GM18520 (cell line): ENCODE results near the gene ZSWIM1.
A peak's percentile ranks its signal among the peaks of the same experiment; 100 is the strongest.
"Not testable (repeated sequence)": the region's sequence is repeated elsewhere in the genome, so short reads cannot be mapped to it uniquely, and the experiment has no call there.

Source experiments
- ATAC-seq: cut with Tn5 transposase; IDR thresholded peaks from one replicate; pipeline ENCODE4 v1.9.1; 2021; ENCODE audit not compliant: unreplicated experiment

ZSWIM1 gene

DNA sequence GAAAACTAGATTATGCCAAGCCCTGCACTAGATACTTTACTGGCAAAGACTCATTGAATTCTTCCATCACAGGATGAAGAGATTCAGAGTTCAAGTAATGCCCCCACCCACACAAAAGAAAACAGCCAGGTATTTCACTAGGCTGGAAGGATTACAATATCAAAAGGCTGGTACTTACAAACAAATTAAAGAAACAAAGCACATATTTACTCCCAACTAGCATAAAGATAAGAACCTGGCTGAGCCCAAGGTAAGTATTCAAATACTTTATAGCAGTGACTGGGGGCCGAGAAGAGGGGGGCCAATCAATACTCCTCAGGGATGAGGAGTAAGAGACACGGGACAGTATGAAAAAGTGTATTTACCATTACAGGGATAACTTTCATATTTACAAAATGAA is 27.5 kb upstream of the ZSWIM1 start:
- ATAC-seq = no peak

DNA sequence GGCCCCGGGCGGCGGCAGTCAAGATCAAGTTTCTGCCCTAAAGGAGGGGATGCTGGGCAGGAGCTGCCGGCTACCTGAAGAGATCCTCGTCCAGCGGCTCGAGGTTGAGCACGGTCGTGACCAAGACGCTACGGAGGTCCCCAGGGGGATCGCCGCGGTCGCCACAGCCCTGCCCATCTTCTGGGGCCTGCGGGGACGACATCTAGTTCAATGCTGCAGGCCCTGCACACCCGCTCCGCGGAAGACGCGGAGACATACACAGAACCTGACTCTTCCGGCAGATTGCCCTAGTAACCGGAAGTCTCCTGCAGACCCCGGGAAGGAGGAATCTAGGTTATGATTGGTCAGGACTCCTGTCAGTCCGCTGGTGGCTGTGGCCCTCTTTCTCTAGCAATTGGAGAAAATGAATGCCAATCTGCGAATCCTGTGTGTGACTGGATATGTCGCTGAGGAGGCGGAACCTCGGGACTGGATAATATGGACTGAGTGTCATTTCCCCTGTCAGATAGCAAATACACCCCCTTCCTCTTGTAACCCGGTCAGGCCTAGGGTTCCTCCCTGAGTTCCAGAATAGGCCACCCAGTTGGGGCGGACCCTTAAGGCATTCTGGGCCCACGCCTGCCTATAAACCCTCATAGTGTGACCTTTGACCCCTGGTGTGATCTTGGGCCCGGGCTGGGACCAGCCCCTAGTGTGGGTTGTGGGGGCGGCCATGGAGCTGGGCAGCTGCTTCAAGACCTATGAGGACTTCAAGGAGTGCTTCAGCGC is 23.7 kb upstream of the ZSWIM1 start, which contains the start of the genes ACOT8 and ZSWIM3:
Gene ACOT8 (minus strand): TSS at position 279 of the 768 bp plus-strand sequence. CDS start 77 bp downstream, at position 202.
Gene ZSWIM3 (plus strand): TSS at position 501 of the 768 bp plus-strand sequence. CDS start 212 bp downstream, at position 713.
- peak; percentile 97 for ATAC-seq

DNA sequence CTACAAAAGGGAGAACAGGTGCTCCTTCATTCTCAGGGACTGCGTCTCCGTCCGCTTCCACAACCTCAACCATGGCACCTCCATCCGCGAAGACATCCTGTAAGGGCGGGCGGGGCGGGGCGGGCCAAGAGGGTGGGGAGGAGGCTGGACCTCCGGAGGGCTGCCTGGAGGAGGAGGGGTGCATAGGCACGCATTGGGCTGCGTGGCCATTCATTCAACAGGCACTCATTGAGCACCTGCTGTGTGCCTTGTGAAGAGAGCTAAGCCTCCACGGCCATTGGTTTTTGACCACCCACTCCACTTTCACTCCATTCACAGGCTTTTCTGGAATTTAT is 23.2 kb upstream of the ZSWIM1 start:
- no peak for ATAC-seq

DNA sequence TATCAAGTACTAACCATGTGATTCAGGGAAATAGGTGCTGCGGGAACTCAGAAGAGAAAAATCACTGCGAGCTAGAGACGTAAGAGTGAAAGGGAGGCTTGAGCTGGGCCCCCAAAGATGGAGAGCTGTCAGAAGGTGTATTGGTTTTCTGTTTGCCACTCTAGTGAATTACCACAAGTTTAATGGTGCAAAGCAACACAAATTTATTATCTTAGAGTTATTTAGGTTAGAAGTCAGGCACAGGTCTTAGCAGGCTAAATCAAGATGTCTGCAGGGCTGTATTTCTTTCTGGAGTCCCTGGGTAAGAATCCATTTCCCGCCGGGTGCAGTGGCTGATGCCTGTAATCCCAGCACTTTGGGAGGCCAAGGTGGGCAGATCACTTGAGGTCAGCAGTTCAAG is 21.1 kb upstream of the ZSWIM1 start:
- ATAC-seq = no peak

DNA sequence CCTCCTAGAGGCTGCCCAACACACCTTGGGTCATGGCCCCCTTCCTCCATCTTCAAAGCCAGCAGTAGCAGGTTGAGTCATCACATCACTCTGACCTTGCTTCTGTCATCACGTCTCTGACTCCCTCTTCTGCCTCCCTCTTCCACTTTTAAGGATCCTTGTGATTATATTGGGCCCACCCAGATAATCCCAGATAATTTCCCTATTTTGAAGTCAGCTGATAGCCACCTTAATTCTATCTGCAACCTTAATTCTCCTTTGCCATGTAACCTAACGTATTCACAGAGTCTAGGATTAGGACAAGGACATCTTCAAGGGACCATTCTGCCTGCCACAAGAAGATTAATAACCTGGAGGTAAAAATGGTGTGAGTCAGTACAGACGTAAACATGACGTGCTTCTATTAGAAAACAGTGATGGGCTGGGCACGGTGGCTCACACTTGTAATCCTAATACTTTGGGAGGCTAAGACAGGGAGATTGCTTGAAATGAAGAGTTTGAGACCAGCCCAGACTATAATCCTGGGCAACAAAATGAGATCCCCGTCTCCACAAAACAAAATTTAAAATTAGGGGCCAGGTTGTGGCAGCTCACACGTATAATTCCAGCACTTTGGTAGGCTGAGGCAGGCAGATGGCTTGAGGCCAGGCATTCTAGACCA is 20.3 kb upstream of the ZSWIM1 start:
- ATAC-seq = no peak

DNA sequence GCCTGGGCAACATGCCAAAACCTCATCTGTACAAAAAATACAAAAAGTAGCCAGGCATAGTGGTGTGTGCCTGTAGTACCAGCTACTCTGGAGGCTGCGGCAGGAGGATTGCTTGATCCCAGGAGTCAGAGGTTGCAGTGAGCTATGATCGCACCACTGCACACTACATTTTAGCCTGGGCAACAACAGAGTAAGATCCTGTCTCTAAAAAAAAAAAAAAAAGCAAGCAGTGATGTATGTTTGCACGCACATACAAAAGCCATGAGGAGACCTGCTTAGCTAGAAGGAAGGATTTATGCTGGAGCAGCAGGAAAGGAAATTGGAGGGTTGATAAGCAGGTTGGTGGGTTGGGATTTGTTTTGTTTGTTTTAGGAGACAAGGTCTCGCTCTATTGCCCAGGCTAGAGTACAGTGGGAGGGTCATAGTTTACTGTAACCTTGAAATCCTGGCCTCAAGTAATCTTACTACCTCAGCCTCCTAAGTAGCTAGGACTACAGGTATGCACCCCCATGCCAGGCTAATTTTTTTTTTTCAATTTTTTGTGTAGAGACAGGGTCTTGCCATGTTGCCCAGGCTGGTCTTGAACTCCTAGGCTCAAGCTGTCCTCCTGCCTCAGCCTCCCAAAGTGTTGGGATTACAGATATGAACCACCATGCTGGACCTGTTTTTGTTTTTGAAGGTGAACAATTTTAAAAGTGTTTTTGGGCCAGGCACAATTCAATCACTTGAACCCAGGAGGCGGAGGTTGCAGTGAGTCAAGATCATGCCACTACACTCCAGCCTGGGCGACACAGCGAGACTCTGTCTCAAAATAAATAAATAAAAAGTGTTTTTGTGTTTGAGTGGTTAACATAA is 19.6 kb upstream of the ZSWIM1 start:
- ATAC-seq = no peak

DNA sequence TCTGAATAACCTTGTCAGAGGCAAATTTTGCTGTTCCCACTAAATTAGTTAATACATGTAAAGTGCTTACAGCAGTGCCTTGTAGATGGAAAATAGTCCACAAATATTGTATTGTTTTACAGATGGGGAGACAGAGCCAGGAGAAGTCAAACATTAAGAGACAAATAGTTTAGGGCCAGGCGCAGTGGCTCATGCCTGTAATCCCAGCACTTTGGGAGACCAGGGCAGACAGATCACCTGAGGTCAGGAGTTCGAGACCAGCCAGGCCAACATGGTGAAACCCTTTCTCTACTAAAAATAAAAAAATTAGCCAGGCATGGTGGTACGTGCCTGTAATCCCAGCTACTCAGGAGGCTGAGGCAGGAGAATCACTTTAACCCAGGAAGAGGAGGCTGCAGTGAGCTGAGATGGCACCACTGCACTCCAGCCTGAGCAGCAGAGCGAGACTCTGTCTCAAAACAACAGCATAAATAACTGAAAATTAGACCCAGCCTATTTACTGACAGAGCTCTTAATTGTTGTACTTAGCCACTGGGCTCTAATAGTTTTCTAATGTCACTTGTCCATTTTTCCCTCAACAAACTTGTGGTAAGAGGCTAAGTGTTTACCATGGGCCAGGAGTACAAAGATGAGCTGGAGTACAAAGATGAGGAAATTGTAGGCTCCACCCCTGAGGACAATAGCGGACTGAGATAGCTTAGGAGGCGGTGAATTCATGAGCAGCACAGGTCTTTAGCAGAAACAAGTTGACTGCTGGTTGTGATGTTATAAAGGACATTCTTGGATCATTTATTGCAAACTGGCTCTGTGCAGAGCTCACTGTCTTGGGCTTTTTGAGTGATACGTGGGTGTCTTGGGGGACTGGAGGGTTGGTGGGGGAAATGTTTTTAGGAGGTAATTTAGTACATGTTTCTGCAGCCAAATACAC is 17.2 kb upstream of the ZSWIM1 start:
- ATAC-seq = no peak

DNA sequence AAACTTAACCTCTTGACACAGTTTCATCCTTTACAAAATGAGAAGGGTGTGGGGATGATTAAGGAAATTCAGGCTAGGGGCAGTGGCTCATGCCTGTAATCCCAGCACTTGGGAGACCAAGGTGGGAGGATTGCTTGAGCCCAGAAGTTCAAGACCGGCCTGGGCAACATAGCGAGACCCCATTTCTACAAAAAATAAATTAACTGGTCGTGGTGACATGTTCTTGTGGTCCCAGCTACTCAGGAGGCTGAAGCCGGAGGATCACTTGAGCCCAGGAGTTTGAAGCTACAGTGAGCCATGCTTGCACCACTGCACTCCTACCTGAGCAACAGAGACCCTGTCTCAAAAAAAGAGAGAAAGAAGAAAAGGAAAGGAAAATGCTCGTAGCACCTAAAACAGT is 14.6 kb upstream of the ZSWIM1 start:
- no peak for ATAC-seq

DNA sequence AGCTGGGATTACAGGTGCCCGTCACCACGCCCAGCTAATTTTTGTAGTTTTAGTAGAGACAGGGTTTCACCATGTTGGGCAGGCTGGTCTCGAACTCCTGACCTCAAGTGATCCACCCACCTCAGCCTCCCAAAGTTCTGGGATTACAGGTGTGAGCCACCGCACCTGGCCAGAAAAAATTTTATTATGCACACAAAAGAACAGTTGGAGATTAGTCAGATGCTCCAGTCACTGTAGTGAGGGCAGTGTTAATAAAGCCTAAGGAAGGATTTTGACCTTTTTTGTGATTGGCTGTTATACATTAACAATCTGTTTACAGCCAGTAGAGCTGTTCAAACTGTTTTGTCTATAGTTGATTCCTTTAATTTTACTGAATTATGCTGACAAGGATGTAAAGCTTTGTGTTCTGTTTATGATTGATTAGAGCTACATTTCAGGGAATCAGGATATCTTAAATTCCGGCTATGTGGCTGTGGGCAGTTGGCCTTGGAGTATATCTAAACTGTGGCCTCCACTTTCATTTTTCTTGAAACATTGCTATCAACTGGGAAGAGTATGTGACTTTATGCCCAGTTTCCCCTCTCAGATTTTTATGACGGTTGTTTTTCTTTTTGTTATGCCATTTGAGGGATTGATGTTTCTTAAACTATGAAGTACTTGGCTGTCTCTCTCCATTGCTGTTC is 13.8 kb upstream of the ZSWIM1 start:
- no peak for ATAC-seq

DNA sequence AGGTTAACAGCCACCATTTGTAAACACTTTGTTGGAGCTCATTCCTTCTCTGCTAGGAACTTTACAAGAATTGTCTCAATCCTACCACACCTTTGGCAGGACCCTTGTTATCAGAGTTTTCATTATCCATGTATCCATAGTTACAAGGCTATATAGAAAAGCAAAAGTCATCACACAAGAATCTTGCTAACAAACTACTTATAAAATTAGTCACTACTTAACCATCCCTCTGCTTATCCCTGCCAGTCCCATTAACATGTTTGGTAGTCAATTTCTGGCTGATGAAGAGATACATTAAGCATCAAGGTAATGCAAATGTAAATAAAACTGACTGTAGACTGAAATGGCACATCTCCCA is 13.2 kb upstream of the ZSWIM1 start:
- no peak for ATAC-seq

DNA sequence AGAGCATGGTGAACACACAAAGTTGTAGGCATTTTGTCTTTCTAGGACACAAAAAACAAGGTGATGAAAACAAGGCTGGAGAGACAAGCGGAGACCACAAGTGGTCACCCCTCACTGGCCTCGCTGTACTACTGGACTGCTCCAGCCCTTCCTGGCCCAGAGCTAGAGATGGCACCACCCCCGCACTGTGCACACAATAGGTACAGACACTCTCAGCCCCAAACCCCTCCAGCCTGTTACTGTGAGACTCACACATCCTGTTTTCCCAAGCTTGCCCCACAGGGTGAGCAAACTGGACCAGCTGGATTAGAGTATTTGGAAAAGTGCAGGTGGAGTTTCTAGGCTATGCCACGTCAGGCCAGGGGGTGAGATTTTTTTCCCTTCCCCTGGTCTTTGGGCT is 8.4 kb upstream of the ZSWIM1 start:
- ATAC-seq = no peak

DNA sequence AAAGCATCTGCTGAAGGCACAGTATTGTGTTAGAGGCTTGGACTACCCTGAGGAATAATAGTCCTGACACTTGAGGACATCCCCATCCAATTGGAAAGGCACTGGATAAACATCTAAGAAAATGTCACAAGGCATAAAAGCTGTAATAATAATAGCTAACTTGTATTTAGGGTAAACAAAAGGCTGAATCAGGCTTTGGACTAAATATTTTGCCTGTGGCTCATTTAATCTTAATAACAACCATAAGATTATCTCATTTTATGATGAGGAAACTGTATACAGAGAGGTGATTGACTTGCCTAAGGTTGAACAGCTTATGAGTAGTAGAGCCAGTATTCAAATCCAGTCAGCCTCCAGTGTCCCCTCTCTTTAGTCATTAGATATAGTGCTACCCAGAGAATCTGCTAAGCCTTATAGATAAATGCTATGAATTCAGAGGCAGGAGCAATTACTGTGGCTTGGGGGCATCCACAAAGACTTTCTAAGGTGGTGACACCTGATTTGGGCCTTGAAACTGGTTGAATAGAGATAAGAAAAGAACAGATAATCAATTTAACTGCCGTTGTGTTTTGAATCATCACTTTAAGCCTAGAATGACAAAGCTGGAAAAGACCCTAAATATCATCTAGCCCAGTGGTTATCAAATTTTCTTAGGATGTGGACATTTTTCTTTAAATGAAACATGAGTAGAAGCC is 7.5 kb upstream of the ZSWIM1 start:
- no peak for ATAC-seq

DNA sequence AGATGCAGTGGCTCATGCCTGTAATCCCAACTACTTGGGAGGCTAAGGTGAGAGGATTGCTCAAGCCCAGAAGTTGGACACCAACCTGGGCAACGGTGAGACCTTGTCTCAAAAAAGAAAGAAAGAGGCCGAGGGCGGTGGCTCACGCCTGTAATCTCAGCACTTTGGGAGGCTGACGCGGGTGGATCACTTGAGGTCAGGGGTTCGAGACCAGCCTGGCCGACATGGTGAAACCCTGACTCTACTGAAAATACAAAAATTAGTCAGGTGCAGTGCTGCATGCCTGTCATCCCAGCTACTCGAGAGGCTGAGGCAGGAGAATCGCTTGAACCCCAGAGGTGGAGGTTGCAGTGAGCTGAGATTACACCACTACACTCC is 6.9 kb upstream of the ZSWIM1 start:
- not testable (repeated sequence) for ATAC-seq

DNA sequence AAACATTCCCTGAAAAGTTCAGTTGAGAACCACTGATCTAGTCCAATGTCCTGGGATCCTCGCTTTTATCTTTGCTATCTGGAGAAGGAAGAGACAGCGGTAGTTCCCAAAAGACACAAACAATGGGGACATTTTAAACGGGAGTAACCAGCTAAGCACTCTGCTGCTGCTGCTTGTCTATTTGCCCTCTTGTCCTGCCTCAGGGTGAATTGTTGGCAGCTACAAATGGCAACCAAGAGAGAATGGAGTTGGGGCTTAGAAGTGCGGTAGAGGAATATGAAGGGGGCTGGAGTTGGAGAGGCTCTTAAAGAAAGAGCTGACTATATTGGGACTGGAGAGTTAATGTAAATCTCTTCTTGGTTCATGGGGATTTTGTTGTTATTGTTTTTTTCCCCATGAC is 6.5 kb upstream of the ZSWIM1 start:
- ATAC-seq = no peak

DNA sequence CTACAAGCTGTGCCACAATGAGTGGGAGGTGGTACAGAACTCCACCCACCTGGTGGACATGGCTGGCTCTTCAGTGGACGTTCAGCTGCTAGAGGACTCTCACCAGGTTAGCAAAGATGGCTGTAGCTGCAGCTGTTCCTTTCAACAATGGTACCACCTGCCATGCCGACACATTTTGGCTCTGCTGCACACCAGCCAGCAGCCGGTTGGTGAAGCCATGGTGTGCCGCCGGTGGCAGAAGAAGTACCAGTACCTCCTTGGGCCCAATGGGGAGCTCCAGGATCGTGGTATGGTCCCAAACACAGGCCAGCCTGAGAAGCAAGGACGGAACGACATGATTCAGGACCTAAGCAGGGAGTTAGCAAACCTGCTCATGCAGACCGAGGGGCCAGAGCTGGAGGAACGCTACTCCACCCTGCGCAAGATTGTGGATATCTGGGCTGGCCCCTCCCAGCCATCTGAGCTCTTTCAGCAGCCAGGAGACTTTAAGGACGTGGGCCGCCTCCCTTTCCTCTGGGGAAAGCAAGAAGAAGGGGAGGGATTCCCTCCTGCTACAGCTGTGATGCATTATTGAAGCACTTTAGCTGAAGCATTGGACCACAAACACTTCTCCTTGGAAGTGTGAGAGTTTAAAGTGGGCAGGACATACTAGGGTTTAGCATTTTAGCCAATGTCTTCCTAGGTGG is 2.8 kb upstream of the ZSWIM1 start:
- no peak for ATAC-seq

DNA sequence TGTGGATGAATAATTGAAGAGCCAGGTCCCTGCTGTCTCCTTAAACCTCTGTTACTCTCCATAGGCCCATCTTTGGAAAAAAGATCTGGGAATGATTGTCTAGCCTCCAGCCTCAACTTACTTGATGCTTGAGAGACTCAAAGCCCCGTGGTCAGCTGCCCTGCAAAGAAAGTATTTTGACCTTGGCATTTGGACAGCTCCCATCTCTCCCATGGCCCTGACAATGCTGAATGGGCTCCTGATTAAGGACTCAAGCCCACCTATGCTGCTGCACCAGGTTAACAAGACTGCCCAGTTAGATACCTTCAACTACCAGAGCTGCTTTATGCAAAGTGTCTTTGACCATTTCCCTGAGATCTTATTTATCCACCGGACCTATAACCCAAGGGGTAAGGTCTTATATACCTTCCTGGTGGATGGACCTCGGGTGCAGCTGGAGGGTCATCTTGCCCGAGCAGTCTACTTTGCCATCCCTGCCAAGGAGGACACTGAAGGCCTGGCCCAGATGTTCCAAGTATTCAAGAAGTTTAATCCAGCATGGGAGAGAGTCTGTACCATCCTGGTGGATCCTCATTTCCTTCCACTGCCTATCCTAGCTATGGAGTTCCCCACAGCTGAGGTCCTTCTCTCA is 1.6 kb downstream of the ZSWIM1 start:
- no peak for ATAC-seq

DNA sequence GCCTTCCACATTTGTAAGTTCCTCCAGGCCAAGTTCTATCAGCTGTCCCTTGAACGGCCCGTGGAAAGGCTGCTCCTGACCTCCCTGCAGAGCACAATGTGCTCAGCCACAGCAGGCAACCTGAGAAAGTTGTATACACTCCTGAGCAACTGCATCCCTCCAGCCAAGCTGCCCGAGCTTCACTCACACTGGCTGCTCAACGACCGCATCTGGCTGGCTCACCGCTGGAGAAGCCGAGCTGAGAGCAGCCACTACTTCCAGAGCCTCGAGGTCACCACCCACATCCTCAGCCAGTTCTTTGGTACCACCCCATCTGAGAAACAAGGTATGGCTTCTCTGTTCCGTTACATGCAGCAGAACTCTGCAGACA is 2.1 kb downstream of the ZSWIM1 start:
- no peak for ATAC-seq

DNA sequence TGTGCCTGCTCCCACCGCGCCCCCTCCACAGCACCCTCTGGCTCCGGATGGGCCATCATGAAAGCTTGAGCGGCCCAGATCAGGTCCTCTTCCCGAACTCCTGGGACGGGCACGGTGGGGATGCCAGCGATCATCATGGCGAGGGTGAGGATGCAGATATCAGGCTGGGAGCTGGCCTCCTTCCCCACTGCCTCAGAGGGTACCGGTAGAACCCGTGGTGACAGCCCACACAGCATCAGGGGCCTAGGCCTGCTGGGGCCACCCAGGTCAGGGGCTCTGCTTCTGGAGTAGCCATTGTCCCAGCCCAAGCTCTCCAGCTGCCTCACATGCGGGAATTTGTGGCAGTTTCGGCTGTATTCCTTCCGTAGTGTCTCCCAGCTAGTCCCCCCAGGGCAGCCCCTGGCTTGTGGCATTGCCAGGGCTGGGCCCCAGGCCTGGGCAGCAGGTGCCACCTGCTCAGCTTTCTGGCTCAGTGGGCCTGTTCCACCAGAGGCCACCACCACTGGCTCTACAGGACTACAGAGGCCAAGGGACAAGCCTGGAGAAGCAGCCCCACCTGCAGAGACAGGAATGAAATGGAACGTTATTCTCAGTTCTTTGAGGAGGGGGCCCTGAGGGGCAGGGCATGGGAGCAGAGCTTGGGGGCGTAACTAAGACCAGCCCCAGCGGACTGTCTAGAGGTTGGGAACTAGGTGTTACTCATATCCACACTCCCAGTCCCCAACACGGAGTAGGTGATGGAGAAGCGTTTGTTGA is 5.7 kb downstream of the ZSWIM1 start:
- no peak for ATAC-seq
